ENCODE measurements around the gene ZNF341. TPM values are rescaled to one million over a fixed set of nuclear protein-coding genes. Genes with fewer than 3 reads are reported as not detected.
"Not testable (repeated sequence)": the region's sequence is repeated elsewhere in the genome, so short reads cannot be mapped to it uniquely, and the experiment has no call there.

Gene ZNF341
- total RNA-seq, 2 experiments from 2014 or later = 2.1 to 2.7 TPM

DNA sequence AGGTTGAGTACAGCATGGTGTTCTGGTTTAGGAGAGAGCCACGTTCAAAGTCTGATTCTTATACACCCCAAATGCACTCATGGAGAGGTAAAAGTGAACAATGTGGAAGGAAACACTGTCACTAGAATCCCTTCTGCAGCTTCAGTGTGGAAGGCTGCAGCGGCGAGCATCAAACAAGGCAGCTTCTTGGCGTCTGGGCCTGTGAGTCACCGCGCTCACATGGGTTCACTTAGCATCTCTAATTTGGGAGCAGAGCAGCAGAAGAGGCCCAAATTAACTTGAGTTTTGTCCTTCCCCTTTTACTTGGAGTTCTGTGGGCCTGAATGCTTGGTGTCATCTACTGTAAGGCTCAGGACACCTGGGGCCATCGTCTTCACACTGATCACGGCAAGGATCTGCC lies 34.7 kb upstream of the ZNF341 start:
- no peak overlapping the region for H3K4me3 ChIP-seq (ENCODE audit: low read length)
- H3K9me3 ChIP-seq (ENCODE audit: control insufficient read depth in 1 of 2, insufficient read depth in 1 of 2, low read length in 2 of 2) = peaks cover 0 to 20% of the 10 kb centered on the region in 2 experiments
- no peak for DNase-seq
- ChIA-PET CTCF (no interaction called here), POLR2A (no interaction called here)
- Mint-ChIP-seq H3K4me3 (no peak overlapping the region), H3K27me3 (no peaks in the 10 kb centered on the region), H3K9me3 (no peaks in the 10 kb centered on the region), H3K27ac (no peak overlapping the region), H3K36me3 (ENCODE audit: low read depth) (no peaks in the 10 kb centered on the region), H3K4me1 (ENCODE audit: low read depth) (no peaks in the 10 kb centered on the region)
- H3K4me1 ChIP-seq (ENCODE audit: insufficient read depth, low read length) = no peaks in the 10 kb centered on the region
- H3K27ac ChIP-seq (ENCODE audit: low read depth in 1 of 2, low read length in 2 of 2) = no peak overlapping the region
- TF ChIP-seq, protein P1, sequence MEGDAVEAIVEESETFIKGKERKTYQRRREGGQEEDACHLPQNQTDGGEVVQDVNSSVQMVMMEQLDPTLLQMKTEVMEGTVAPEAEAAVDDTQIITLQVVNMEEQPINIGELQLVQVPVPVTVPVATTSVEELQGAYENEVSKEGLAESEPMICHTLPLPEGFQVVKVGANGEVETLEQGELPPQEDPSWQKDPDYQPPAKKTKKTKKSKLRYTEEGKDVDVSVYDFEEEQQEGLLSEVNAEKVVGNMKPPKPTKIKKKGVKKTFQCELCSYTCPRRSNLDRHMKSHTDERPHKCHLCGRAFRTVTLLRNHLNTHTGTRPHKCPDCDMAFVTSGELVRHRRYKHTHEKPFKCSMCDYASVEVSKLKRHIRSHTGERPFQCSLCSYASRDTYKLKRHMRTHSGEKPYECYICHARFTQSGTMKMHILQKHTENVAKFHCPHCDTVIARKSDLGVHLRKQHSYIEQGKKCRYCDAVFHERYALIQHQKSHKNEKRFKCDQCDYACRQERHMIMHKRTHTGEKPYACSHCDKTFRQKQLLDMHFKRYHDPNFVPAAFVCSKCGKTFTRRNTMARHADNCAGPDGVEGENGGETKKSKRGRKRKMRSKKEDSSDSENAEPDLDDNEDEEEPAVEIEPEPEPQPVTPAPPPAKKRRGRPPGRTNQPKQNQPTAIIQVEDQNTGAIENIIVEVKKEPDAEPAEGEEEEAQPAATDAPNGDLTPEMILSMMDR (IDR thresholded peaks at IDR 0.05) = no peak
- H3K27me3 ChIP-seq (ENCODE audit: control insufficient read depth in 1 of 2, insufficient read depth in 2 of 2, low read length in 2 of 2) = no peaks in the 10 kb centered on the region
- intact Hi-C loops (cut with DNase I, micrococcal nuclease) = no loop called here
- no peak for ATAC-seq (ENCODE audit: poor library complexity)
- H3K36me3 ChIP-seq (ENCODE audit: insufficient read depth, low read length) = no peaks in the 10 kb centered on the region

- H3K27ac ChIP-seq (ENCODE audit: low read depth in 1 of 2, low read length in 2 of 2); DNase-seq; H3K36me3 ChIP-seq (ENCODE audit: insufficient read depth, low read length); intact Hi-C loops (cut with DNase I, micrococcal nuclease); H3K4me3 ChIP-seq (ENCODE audit: low read length); POLR2A ChIA-PET; H3K36me3 Mint-ChIP-seq (ENCODE audit: low read depth); H3K27me3 Mint-ChIP-seq; CTCF ChIA-PET; H3K9me3 Mint-ChIP-seq; H3K4me3 Mint-ChIP-seq; ATAC-seq (ENCODE audit: poor library complexity); H3K4me1 Mint-ChIP-seq (ENCODE audit: low read depth); H3K4me1 ChIP-seq (ENCODE audit: insufficient read depth, low read length); H3K27ac Mint-ChIP-seq; H3K27me3 ChIP-seq (ENCODE audit: control insufficient read depth in 1 of 2, insufficient read depth in 2 of 2, low read length in 2 of 2): not testable (repeated sequence)
- peaks cover 0 to 20% of the 10 kb centered on the region in 2 experiments for H3K9me3 ChIP-seq (ENCODE audit: control insufficient read depth in 1 of 2, insufficient read depth in 1 of 2, low read length in 2 of 2)
These were observed 32.8 kb upstream of the ZNF341 start for GRCh38 chr20:33698966-33699365.

GRCh38 chr20:33700696-33701441 lies 30.9 kb upstream of the ZNF341 start:
- H3K4me3 Mint-ChIP-seq; H3K4me1 Mint-ChIP-seq (ENCODE audit: low read depth); H3K27ac Mint-ChIP-seq; H3K4me1 ChIP-seq (ENCODE audit: insufficient read depth, low read length); DNase-seq; H3K4me3 ChIP-seq (ENCODE audit: low read length); POLR2A ChIA-PET; H3K27me3 Mint-ChIP-seq; intact Hi-C loops (cut with DNase I, micrococcal nuclease); H3K9me3 Mint-ChIP-seq; CTCF ChIA-PET; ATAC-seq (ENCODE audit: poor library complexity); H3K27ac ChIP-seq (ENCODE audit: low read depth in 1 of 2, low read length in 2 of 2); H3K36me3 Mint-ChIP-seq (ENCODE audit: low read depth); H3K36me3 ChIP-seq (ENCODE audit: insufficient read depth, low read length); H3K27me3 ChIP-seq (ENCODE audit: control insufficient read depth in 1 of 2, insufficient read depth in 2 of 2, low read length in 2 of 2): not testable (repeated sequence)
- H3K9me3 ChIP-seq (ENCODE audit: control insufficient read depth in 1 of 2, insufficient read depth in 1 of 2, low read length in 2 of 2) = peaks cover 0 to 20% of the 10 kb centered on the region in 2 experiments

DNA sequence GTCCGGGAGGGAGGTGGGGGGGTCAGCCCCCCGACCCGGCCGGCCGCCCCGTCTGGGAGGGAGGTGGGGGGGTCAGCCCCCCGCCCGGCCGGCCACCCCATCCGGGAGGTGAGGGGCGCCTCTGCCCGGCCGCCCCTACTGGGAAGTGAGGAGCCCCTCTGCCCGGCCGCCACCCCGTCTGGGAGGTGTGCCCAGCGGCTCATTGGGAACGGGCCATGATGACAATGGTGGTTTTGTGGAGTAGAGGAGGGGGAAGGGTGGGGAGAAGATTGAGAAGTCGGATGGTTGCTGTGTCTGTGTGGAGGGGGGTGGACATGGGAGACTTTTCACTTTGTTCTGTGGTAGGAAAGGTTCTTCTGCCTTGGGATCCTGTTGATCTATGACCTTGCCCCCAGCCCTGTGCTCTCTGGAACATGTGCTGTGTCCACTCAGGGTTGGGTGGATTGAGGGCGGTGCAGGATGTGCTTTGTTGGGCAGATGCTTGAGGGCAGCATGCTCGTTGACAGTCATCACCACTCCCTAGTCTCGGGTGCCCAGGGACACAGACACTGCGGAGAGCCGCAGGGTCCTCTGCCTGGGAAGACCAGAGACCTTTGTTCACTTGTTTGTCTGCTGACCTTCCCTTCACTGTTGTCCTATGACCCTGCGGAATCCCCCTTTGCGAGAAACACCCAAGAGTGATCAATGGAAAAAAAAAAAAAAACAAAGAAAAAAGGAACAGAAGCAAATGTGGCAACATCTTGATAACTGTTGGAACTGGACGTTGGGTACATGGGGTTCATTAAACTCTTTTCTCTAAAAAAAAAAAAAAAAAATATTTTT lies 30.0 kb upstream of the ZNF341 start:
- no peak overlapping the region for H3K27ac Mint-ChIP-seq
- peaks cover 12% of the 10 kb centered on the region for H3K36me3 Mint-ChIP-seq (ENCODE audit: low read depth)
- CTCF ChIA-PET = no interaction called here

More for the DNA sequence above, 30.0 kb upstream of the ZNF341 start:
- Histone ChIP-seq H3K27me3 (ENCODE audit: control insufficient read depth in 1 of 2, insufficient read depth in 2 of 2, low read length in 2 of 2) (no peaks in the 10 kb centered on the region), H3K4me1 (ENCODE audit: insufficient read depth, low read length) (no peaks in the 10 kb centered on the region), H3K9me3 (ENCODE audit: control insufficient read depth in 1 of 2, insufficient read depth in 1 of 2, low read length in 2 of 2) (peaks cover 0 to 20% of the 10 kb centered on the region in 2 experiments), H3K27ac (ENCODE audit: low read depth in 1 of 2, low read length in 2 of 2) (no peak overlapping the region), H3K4me3 (ENCODE audit: low read length) (no peak overlapping the region), H3K36me3 (ENCODE audit: insufficient read depth, low read length) (peaks cover 10% of the 10 kb centered on the region)
- no peak for DNase-seq
- ATAC-seq (ENCODE audit: poor library complexity) = no peak
- Mint-ChIP-seq H3K9me3 (no peaks in the 10 kb centered on the region), H3K4me3 (no peak overlapping the region), H3K27me3 (no peaks in the 10 kb centered on the region), H3K4me1 (ENCODE audit: low read depth) (no peaks in the 10 kb centered on the region)
- POLR2A ChIA-PET = no interaction called here
- intact Hi-C loops (cut with DNase I, micrococcal nuclease) = no loop called here
- TF ChIP-seq, protein P1 (IDR thresholded peaks at IDR 0.05) = no peak
